Parathyroid adenoma (tissue), 2 donors: ENCODE measurements around the gene CLASP1.

Source experiments
- H2AFZ ChIP-seq: fragments of 300-600 bp; sonication (generic); one replicate; pipeline ENCODE4 v1.7.0; 2017; ENCODE audit warnings: antibody characterized with exemption, mild to moderate bottlenecking
- H3K27ac ChIP-seq: fragments of 300-600 bp; sonication (generic); one replicate; pipeline ENCODE4 v1.7.0; 2017
- H3K27me3 ChIP-seq: fragments of 300-600 bp; sonication (generic); one replicate; pipeline ENCODE4 v1.7.0; 2017; ENCODE audit warnings: low read length; ENCODE audit not compliant: control insufficient read depth, insufficient read depth
- H3K36me3 ChIP-seq: fragments of 300-600 bp; sonication (generic); one replicate; pipeline ENCODE4 v1.7.0; 2017; ENCODE audit warnings: low read length; ENCODE audit not compliant: control insufficient read depth, insufficient read depth
- H3K4me1 ChIP-seq: fragments of 300-600 bp; sonication (generic); one replicate; pipeline ENCODE4 v1.7.0; 2017; ENCODE audit warnings: control low read depth
- H3K4me2 ChIP-seq: fragments of 300-600 bp; sonication (generic); one replicate; pipeline ENCODE4 v1.7.0; 2017; ENCODE audit warnings: low read length
- H3K4me3 ChIP-seq: fragments of 300-600 bp; sonication (generic); one replicate; pipeline ENCODE4 v1.7.0; 2017; ENCODE audit warnings: low read depth, low read length
- H3K79me2 ChIP-seq: fragments of 300-600 bp; sonication (generic); one replicate; pipeline ENCODE4 v1.7.0; 2017; ENCODE audit warnings: control low read depth
- H3K9ac ChIP-seq: fragments of 300-600 bp; sonication (generic); one replicate; pipeline ENCODE4 v1.7.0; 2017; ENCODE audit warnings: mild to moderate bottlenecking
- H3K9me3 ChIP-seq: fragments of 300-600 bp; sonication (generic); one replicate; pipeline ENCODE4 v1.7.0; 2017; ENCODE audit warnings: low read length; ENCODE audit not compliant: control insufficient read depth
- CTCF ChIP-seq: fragments of 300-600 bp; sonication (generic); IDR thresholded peaks from one replicate; pipeline ENCODE4 v1.7.0; 2017; ENCODE audit warnings: antibody characterized with exemption, mild to moderate bottlenecking
- donor health status: primary hyperparathyroidism.

CLASP1 gene

GRCh38 chr2:121489284-121489683, 160.0 kb downstream of the CLASP1 start:
- H3K36me3 ChIP-seq: no peaks in the 10 kb centered on the region
- H3K27me3 ChIP-seq: no peaks in the 10 kb centered on the region
- H2AFZ ChIP-seq: no peak overlapping the region
- no peak overlapping the region for H3K4me2 ChIP-seq
- no peak overlapping the region for H3K27ac ChIP-seq
- H3K4me1 ChIP-seq: peaks cover 9% of the 10 kb centered on the region
- no peaks in the 10 kb centered on the region for H3K9me3 ChIP-seq
- H3K79me2 ChIP-seq: peaks cover 9% of the 10 kb centered on the region
- no peak overlapping the region for H3K4me3 ChIP-seq
- no peak for TF ChIP-seq CTCF
- H3K9ac ChIP-seq: no peak overlapping the region

GRCh38 chr2:121486191-121486790, 163.0 kb downstream of the CLASP1 start:
- Histone ChIP-seq H2AFZ (no peak overlapping the region), H3K4me3 (no peak overlapping the region), H3K4me2 (no peak overlapping the region), H3K79me2 (peaks cover 8% of the 10 kb centered on the region), H3K9me3 (no peaks in the 10 kb centered on the region), H3K27ac (no peak overlapping the region), H3K9ac (no peak overlapping the region), H3K4me1 (peaks cover 9% of the 10 kb centered on the region), H3K27me3 (no peaks in the 10 kb centered on the region), H3K36me3 (no peaks in the 10 kb centered on the region)
- no peak for TF ChIP-seq CTCF

- Histone ChIP-seq H3K27me3 (no peaks in the 10 kb centered on the region), H3K27ac (no peak overlapping the region), H3K4me2 (no peak overlapping the region), H3K79me2 (peaks cover 4% of the 10 kb centered on the region), H3K36me3 (no peaks in the 10 kb centered on the region), H3K4me1 (peaks cover 11% of the 10 kb centered on the region), H2AFZ (no peak overlapping the region), H3K9me3 (no peaks in the 10 kb centered on the region), H3K4me3 (no peak overlapping the region), H3K9ac (no peak overlapping the region)
- TF ChIP-seq CTCF: no peak
Measured at GRCh38 chr2:121485039-121485438, 164.2 kb downstream of the CLASP1 start.

GRCh38 chr2:121483846-121484245, 165.4 kb downstream of the CLASP1 start:
- H3K79me2 ChIP-seq: peaks cover 4% of the 10 kb centered on the region
- no peak overlapping the region for H3K9ac ChIP-seq
- no peak overlapping the region for H3K27ac ChIP-seq
- TF ChIP-seq CTCF: no peak
- H2AFZ ChIP-seq: no peak overlapping the region
- H3K36me3 ChIP-seq: no peaks in the 10 kb centered on the region
- H3K9me3 ChIP-seq: no peaks in the 10 kb centered on the region
- no peak overlapping the region for H3K4me3 ChIP-seq
- H3K4me2 ChIP-seq: no peak overlapping the region
- H3K27me3 ChIP-seq: no peaks in the 10 kb centered on the region
- H3K4me1 ChIP-seq: peaks cover 8% of the 10 kb centered on the region

GRCh38 chr2:121483021-121483420, 166.2 kb downstream of the CLASP1 start:
- H3K9ac ChIP-seq: no peak overlapping the region
- H3K4me1 ChIP-seq: peaks cover 8% of the 10 kb centered on the region
- no peaks in the 10 kb centered on the region for H3K9me3 ChIP-seq
- H2AFZ ChIP-seq: no peak overlapping the region
- no peak overlapping the region for H3K27ac ChIP-seq
- no peaks in the 10 kb centered on the region for H3K36me3 ChIP-seq
- no peak for TF ChIP-seq CTCF
- no peak overlapping the region for H3K4me2 ChIP-seq
- H3K4me3 ChIP-seq: no peak overlapping the region
- H3K79me2 ChIP-seq: peaks cover 4% of the 10 kb centered on the region
- H3K27me3 ChIP-seq: no peaks in the 10 kb centered on the region
